PC-3 (cell line): ENCODE measurements around the gene STAT5B. TPM values are rescaled to one million over a fixed set of nuclear protein-coding genes. Genes with fewer than 3 reads are reported as not detected.

Source experiments
- ATAC-seq: fragments of 200-7000 bp; cut with Tn5 transposase; 2 replicates; pipeline ENCODE4 v1.9.1; 2020; ENCODE audit warnings: mild to moderate bottlenecking, moderate library complexity
- BruUV-seq: library from RNA; stranded (reverse); fragments of 400-500 nt; replicated peaks from 2 replicates; lab custom pipeline; 2021; lab: Mats Ljungman, UMichigan
- CTCF ChIA-PET: fragments of 300-600 bp; sonication (Branson Sonifier 250); formaldehyde crosslinking; loops from one replicate; lab custom pipeline; 2022; ENCODE audit warnings: antibody characterized with exemption; lab: Charles Lee
- POLR2A ChIA-PET: fragments of 300-600 bp; sonication (Branson Sonifier 250); formaldehyde crosslinking; loops from one replicate; lab custom pipeline; 2022; ENCODE audit warnings: antibody characterized with exemption; ENCODE audit not compliant: unreplicated experiment; lab: Charles Lee
- DNase-seq: peaks from one replicate; pipeline ENCODE4 v3.0.0-alpha.2; 2015
- H2AFZ ChIP-seq: fragments of 300-600 bp; sonication (generic); 2 replicates; pipeline ENCODE4 v1.6.0; 2016; ENCODE audit warnings: antibody characterized with exemption, low read length
- H3F3A ChIP-seq: fragments of 300-600 bp; sonication (generic); one replicate; pipeline ENCODE4 v1.6.0; 2017; ENCODE audit warnings: antibody characterized with exemption, low read length, control low read depth, mild to moderate bottlenecking; ENCODE audit not compliant: unreplicated experiment
- H3K27ac ChIP-seq: fragments of 300-600 bp; sonication (generic); 2 replicates; pipeline ENCODE4 v1.5.1; 2016; ENCODE audit warnings: mild to moderate bottlenecking, low read length
- H3K27me3 ChIP-seq: fragments of 300-600 bp; sonication (generic); 2 replicates; pipeline ENCODE4 v1.6.1; 2016; ENCODE audit warnings: low read length, mixed read lengths
- H3K36me3 ChIP-seq: fragments of 300-600 bp; sonication (generic); 2 replicates; pipeline ENCODE4 v1.6.1; 2016; ENCODE audit warnings: low read depth, mixed run types, low read length, mixed read lengths
- H3K4me1 ChIP-seq: fragments of 300-600 bp; sonication (generic); 2 replicates; pipeline ENCODE4 v1.5.1; 2016; ENCODE audit warnings: low read length; ENCODE audit not compliant: insufficient read depth
- H3K4me2 ChIP-seq: fragments of 300-600 bp; sonication (generic); 2 replicates; pipeline ENCODE4 v1.6.0; 2016; ENCODE audit warnings: low read length
- H3K4me3 ChIP-seq: fragments of 300-600 bp; sonication (generic); 2 replicates; pipeline ENCODE4 v1.5.1; 2016; ENCODE audit warnings: mild to moderate bottlenecking, low read length, mixed read lengths
- H3K79me2 ChIP-seq: fragments of 300-600 bp; sonication (generic); 2 replicates; pipeline ENCODE4 v1.6.1; 2017; ENCODE audit warnings: low read length, mixed read lengths
- H3K9ac ChIP-seq: fragments of 300-600 bp; sonication (generic); 2 replicates; pipeline ENCODE4 v1.6.0; 2016; ENCODE audit warnings: mild to moderate bottlenecking, low read length
- H3K9me2 ChIP-seq: fragments of 300-600 bp; sonication (generic); replicated peaks from 2 replicates; pipeline ENCODE4 v1.6.1; 2016; ENCODE audit warnings: mixed run types, low read length, mixed read lengths
- H3K9me3 ChIP-seq: fragments of 300-600 bp; sonication (generic); 2 replicates; pipeline ENCODE4 v1.6.1; 2016; ENCODE audit warnings: low read length, mixed read lengths
- H4K20me1 ChIP-seq: fragments of 300-600 bp; sonication (generic); 2 replicates; pipeline ENCODE4 v1.6.1; 2016; ENCODE audit warnings: low read length, mixed read lengths
- EZH2 ChIP-seq: fragments of 300-600 bp; sonication (generic); IDR thresholded peaks from one replicate; pipeline ENCODE4 v1.6.1; 2017; ENCODE audit warnings: antibody characterized with exemption, mild to moderate bottlenecking, low read length; ENCODE audit not compliant: unreplicated experiment
- EZH2phosphoT487 ChIP-seq: fragments of 300-600 bp; sonication (generic); IDR thresholded peaks from 2 replicates; pipeline ENCODE4 v1.6.1; 2018; ENCODE audit warnings: mild to moderate bottlenecking, antibody characterized with exemption, low read length, borderline replicate concordance
- intact Hi-C: fragments of 100-400 bp; cut with micrococcal nuclease; formaldehyde crosslinking; loops from 2 replicates; pipeline ENCODE4 v1.9.0; 2023
- total RNA-seq: library from RNA; depleted of rRNA; stranded (reverse); fragments of >200 nt; gene quantifications from 2 replicates; pipeline ENCODE4 v1.2.3, GENCODE V29; 2014
- TF ChIP-seq, protein P1 (sequence below): fragments of 300-600 bp; sonication (generic); conservative IDR thresholded peaks from 2 replicates; pipeline ENCODE4 v1.5.1; 2017; ENCODE audit warnings: antibody characterized with exemption, low read depth, mild to moderate bottlenecking, low read length

The STAT5B gene
- total RNA-seq, 1 experiment from 2014 or later, result not detected

DNA sequence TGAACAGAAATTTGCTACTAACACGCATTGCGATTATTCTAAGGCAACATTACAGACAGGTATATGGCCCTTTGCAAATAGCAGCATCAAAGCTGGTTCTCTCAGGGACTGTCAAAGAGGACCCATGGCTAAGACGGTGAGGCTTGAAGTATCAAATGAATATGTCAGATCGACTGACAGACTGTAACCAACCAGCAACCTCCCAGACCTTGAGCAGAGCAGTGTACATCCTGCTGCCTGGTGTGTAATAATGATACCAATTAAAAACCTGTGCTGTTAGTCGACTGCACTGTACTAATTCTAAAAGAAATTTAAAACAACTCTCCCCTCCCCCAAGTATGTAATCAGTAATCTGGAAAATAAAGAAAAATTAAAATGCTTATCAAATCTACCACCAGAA, 46.0 kb downstream of the STAT5B start:
- intact Hi-C loops, result no loop called here
- no peak overlapping the region for H2AFZ ChIP-seq
- ATAC-seq (no peak), DNase-seq (no peak)
- no peaks in the 10 kb centered on the region for H3K4me1 ChIP-seq
- H4K20me1 ChIP-seq, result no peaks in the 10 kb centered on the region
- H3K79me2 ChIP-seq, result no peaks in the 10 kb centered on the region
- no peaks in the 10 kb centered on the region for H3F3A ChIP-seq
- no peak overlapping the region for H3K9ac ChIP-seq
- TF ChIP-seq, protein P1, sequence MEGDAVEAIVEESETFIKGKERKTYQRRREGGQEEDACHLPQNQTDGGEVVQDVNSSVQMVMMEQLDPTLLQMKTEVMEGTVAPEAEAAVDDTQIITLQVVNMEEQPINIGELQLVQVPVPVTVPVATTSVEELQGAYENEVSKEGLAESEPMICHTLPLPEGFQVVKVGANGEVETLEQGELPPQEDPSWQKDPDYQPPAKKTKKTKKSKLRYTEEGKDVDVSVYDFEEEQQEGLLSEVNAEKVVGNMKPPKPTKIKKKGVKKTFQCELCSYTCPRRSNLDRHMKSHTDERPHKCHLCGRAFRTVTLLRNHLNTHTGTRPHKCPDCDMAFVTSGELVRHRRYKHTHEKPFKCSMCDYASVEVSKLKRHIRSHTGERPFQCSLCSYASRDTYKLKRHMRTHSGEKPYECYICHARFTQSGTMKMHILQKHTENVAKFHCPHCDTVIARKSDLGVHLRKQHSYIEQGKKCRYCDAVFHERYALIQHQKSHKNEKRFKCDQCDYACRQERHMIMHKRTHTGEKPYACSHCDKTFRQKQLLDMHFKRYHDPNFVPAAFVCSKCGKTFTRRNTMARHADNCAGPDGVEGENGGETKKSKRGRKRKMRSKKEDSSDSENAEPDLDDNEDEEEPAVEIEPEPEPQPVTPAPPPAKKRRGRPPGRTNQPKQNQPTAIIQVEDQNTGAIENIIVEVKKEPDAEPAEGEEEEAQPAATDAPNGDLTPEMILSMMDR, result no peak
- TF ChIP-seq EZH2phosphoT487 (no peak), EZH2 (no peak)
- H3K27ac ChIP-seq, result no peak overlapping the region
- no peak overlapping the region for H3K4me3 ChIP-seq
- no peaks in the 10 kb centered on the region for H3K36me3 ChIP-seq
- POLR2A ChIA-PET, result no interaction called here
- no peaks in the 10 kb centered on the region for H3K27me3 ChIP-seq
- H3K9me3 ChIP-seq, result no peaks in the 10 kb centered on the region
- CTCF ChIA-PET, result no interaction called here
- H3K4me2 ChIP-seq, result no peak overlapping the region
- no TSS peak for BruUV-seq
- no peaks in the 10 kb centered on the region for H3K9me2 ChIP-seq

DNA sequence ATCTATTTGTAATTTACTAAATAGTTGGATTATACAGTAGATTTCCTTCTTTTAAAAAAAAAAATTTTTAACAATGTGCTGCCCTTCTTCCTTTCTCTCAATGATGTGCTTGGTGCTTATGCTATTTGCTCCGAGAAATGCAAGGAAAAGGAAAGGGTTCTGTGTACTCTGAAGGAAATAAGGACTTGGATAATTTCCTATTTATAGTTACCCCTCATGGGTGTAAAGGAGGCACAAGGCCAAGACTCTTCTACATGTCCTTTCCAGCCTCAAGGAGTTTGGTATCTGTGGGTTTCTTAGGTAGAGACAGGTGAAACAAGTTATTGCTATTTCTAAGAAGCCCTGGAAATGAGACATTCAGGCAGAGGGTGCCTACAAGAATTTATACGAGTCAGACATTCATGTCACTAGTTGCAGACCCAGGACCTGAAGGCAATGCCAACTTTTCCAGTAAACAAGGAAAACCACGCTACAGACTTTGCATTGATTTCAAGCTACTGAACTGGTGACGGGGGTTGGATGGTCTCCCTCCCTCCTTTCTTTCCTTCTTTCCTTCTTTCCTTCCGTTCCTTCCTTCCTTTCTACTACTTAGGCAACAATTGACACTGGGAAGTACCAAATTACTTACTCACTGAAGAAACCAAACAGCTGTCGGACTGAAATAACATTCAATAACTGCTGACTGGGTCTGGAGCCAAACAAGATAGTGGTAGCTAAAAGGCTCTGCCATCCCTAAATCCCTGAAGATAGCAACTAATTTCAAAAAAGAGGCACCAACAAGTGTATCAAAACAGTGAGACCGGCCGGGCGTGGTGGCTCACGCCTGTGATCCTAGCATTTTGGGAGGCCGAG, 48.1 kb downstream of the STAT5B start:
- no peak for TF ChIP-seq EZH2
- TF ChIP-seq, protein P1, result no peak
- TF ChIP-seq EZH2phosphoT487, result no peak
- no peak overlapping the region for H3K4me3 ChIP-seq
- no peaks in the 10 kb centered on the region for H3K9me3 ChIP-seq
- H3K4me2 ChIP-seq, result no peak overlapping the region
- POLR2A ChIA-PET, result no interaction called here
- H3F3A ChIP-seq, result no peaks in the 10 kb centered on the region
- ATAC-seq (no peak), DNase-seq (no peak)
- BruUV-seq, result no TSS peak
- intact Hi-C loops, result no loop called here
- CTCF ChIA-PET, result no interaction called here
- H3K27ac ChIP-seq, result no peak overlapping the region
- no peaks in the 10 kb centered on the region for H3K9me2 ChIP-seq
- no peaks in the 10 kb centered on the region for H3K27me3 ChIP-seq
- H3K36me3 ChIP-seq, result no peaks in the 10 kb centered on the region
- H2AFZ ChIP-seq, result no peak overlapping the region
- no peaks in the 10 kb centered on the region for H4K20me1 ChIP-seq
- H3K4me1 ChIP-seq, result no peaks in the 10 kb centered on the region
- no peaks in the 10 kb centered on the region for H3K79me2 ChIP-seq
- H3K9ac ChIP-seq, result no peak overlapping the region

DNA sequence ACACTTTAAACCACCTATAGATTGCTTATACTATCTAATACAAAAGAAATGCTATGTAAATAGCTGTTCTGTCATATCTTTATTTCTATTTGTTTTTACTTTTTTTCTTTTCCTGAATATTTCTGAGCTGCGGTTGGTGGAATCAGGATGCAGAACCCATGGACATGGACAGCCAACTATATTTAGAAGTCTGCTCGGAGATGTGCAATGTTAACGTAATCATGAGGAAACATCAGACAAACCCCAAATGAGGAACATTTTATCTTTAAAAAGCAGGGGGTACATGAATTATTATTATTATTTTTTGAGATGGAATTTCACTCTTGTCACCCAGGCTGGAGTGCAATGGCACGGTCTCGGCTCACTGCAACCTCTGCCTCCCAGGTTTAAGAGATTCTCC, 50.5 kb downstream of the STAT5B start:
- POLR2A ChIA-PET, result no interaction called here
- BruUV-seq, result no TSS peak
- no peak overlapping the region for H3K27ac ChIP-seq

More for the DNA sequence above, 50.5 kb downstream of the STAT5B start:
- ATAC-seq (no peak), DNase-seq (no peak)
- H3K4me1 ChIP-seq, result no peaks in the 10 kb centered on the region
- H3K27me3 ChIP-seq, result no peaks in the 10 kb centered on the region
- H3K9ac ChIP-seq, result no peak overlapping the region
- H3K4me2 ChIP-seq, result no peak overlapping the region
- H2AFZ ChIP-seq, result no peak overlapping the region
- CTCF ChIA-PET, result no interaction called here
- H4K20me1 ChIP-seq, result no peaks in the 10 kb centered on the region
- TF ChIP-seq EZH2 (no peak), EZH2phosphoT487 (no peak)
- TF ChIP-seq, protein P1, result no peak
- no peaks in the 10 kb centered on the region for H3K79me2 ChIP-seq
- no peaks in the 10 kb centered on the region for H3K36me3 ChIP-seq
- no peaks in the 10 kb centered on the region for H3F3A ChIP-seq
- no peaks in the 10 kb centered on the region for H3K9me2 ChIP-seq
- H3K4me3 ChIP-seq, result no peak overlapping the region
- intact Hi-C loops, result no loop called here
- no peaks in the 10 kb centered on the region for H3K9me3 ChIP-seq
